Adrenal gland (tissue), 12 donors: ENCODE measurements around the gene PLEKHD1. TPM values are rescaled to one million over a fixed set of nuclear protein-coding genes. Genes with fewer than 3 reads are reported as not detected.

ENCODE experiments used
- DNase-seq, 7 donors: peaks; one replicate each; pipeline ENCODE4 v3.0.0-alpha.2; 2019 to 2020
- H3K27ac ChIP-seq, 5 donors: fragments of 200-600 bp; sonication (generic) in 4 of 5; 1 replicate in 3 of 5; 2 replicates in 2 of 5; pipeline versions ENCODE4 v1.5.1 to v1.8.0; 2016 to 2020; ENCODE audit warnings: mild to moderate bottlenecking in 1 of 5
- H3K27me3 ChIP-seq: fragments of 200-600 bp; 2 replicates; pipeline ENCODE4 v1.8.0; 2021
- H3K36me3 ChIP-seq, 2 donors: fragments of 200-600 bp; replicated peaks in 1 of 2; 1 replicate in 1 of 2; 2 replicates in 1 of 2; pipeline versions ENCODE4 v1.5.1 to v1.8.0; 2018 to 2022
- H3K4me1 ChIP-seq, 2 donors: fragments of 200-600 bp; replicated peaks in 1 of 2; 1 replicate in 1 of 2; 2 replicates in 1 of 2; pipeline versions ENCODE4 v1.5.1 to v1.8.0; 2018 to 2021
- H3K4me3 ChIP-seq, 4 donors: fragments of 200-600 bp; sonication (generic) in 3 of 4; one replicate each; pipeline ENCODE4 v1.5.1; 2016 to 2018
- H3K9me3 ChIP-seq, 3 donors: fragments of 200-600 bp; sonication (generic) in 1 of 3; replicated peaks in 1 of 3; 1 replicate in 2 of 3; 2 replicates in 1 of 3; pipeline versions ENCODE4 v1.5.1 to v1.8.0; 2016 to 2021
- POLR2A ChIP-seq, 2 donors: fragments of 450-650 bp; IDR thresholded peaks; one replicate each; pipeline ENCODE4 v1.6.1; 2017; ENCODE audit warnings: antibody characterized with exemption in 2 of 2, mild to moderate bottlenecking in 2 of 2, moderate library complexity in 1 of 2
- WGBS, 4 donors: extraction: QIAGEN DNeasy Blood & Tissue Kit in 2 of 4; methylation state at CpG; one replicate each; pipeline versions ENCODE4 v1.1.5 to v1.1.7; 2013 to 2017; 5-methylcytosine and 5-hydroxymethylcytosine counted together
- intact Hi-C, 2 donors: fragments of 100-400 bp; cut with DNase I; formaldehyde crosslinking; loops; one replicate each; pipeline versions ENCODE4 v1.14.1 to v1.15.0; 2022 to 2023
- polyA plus RNA-seq, 3 donors: library from polyadenylated mRNA; stranded (reverse); fragments of 200-250 nt in 2 of 3; fragments of 350-450 nt in 1 of 3; fragmentation: Illumina TruSeq in 1 of 3; extraction: RNeasy Lipid Tissue Mini Kit (QIAGEN cat#74804) in 1 of 3; gene quantifications; one replicate each; pipeline ENCODE4 v1.2.3, GENCODE V29; 2013 to 2014
- total RNA-seq, 9 donors: library from RNA; depleted of rRNA in 4 of 9; stranded (reverse); fragments of >200 nt in 4 of 9; fragments of 120-200 nt in 1 of 9; fragmentation: NEBNext Ultra II Directional in 1 of 9; extraction: Animal tissue kit (Norgen Biotek cat#: 25700) in 1 of 9; gene quantifications; one replicate each; pipeline versions ENCODE4 v1.1.0 to v1.2.4, GENCODE V29; 2013 to 2023
- TF ChIP-seq, protein P1 (sequence below), 6 experiments: fragments of 450-650 bp in 4 of 6; fragments of 200-600 bp in 2 of 6; sonication (generic) in 1 of 6; IDR thresholded peaks; 1 replicate in 5 of 6; 2 replicates in 1 of 6; pipeline versions ENCODE4 v1.5.1 to v1.8.0; 2016 to 2021; ENCODE audit warnings: antibody characterized with exemption in 6 of 6, mild to moderate bottlenecking in 2 of 6, moderate library complexity in 1 of 6
- donor health status: healthy with polysubstance abuse.
- donor health status: Bipolar disorder and iron deficiency.
- donor health status: DM: yes; HTN: yes; CAD: no.
- donor health status: DM: no; HTN: no; CAD: no.
- donor health status: DM: no; HTN: no; CAD: no.
- donor health status: DM: yes; HTN: yes; CAD: no.

PLEKHD1 gene
- total and polyA plus RNA-seq, 12 donors, result 0.04 to 0.25 (median 0.14) TPM; not detected in 3

DNA sequence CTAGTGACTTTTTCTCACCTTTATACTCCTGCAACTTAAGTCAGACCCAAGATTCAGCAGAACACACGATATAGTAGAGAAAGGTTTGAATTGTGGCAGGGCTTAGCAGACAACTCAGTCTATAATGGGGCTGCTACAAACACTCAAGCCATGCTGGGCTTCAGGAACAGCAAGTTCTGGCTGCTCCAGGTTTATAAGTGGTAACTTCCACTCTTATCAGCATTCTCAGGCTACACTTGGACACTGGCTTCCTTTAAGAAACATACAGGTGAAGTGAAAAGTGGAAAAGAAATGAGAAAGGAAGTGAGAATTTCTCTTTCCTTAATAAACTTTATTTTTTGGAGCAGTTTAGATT is 21.7 kb downstream of the PLEKHD1 start:
- H3K27me3 ChIP-seq, result no peaks in the 10 kb centered on the region
- WGBS, 4 donors, result 64 to 79% (median 70%) methylated on average over 1 of the region's 1 CpG

DNA sequence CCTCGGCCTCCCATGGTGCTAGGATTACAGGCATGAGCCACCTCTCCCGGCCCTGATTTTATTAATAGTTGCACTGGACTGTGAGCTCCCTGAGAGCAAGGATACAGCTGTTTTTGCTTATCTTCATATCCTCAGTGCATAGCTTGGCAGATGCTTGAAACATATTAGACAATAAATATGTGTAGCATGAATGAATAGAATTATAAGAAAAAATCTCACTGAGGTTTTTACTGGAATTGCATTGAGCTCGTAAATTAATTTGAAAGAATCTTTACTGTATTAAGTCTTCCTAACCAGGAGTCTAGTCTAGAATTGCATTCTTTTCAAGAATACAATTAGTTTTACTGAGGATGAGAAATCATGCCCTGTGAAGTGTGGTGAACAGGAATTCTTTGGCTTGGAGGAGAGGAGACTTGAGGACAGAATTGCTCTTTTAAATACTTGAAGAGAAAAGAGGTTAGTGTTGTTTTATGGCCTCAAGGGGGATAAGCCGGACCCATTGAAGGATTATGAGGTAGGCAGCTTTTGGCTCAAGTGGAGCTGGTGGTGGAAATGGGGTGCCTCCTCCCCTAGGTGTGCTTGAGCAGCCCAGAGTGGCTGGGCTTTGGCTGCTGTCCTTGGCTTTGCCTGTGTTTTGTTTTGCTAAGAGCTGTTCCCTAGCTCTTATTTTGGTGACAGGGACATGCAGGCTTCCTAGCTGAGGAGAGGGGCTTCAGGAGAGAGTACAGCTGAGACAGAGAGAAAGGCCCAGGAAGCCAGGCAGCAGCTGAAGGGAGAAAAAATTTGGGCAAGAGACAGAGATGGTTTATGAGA is 34.0 kb downstream of the PLEKHD1 start:
- no peak for TF ChIP-seq POLR2A (IDR thresholded peaks at IDR 0.05)
- TF ChIP-seq, protein P1, sequence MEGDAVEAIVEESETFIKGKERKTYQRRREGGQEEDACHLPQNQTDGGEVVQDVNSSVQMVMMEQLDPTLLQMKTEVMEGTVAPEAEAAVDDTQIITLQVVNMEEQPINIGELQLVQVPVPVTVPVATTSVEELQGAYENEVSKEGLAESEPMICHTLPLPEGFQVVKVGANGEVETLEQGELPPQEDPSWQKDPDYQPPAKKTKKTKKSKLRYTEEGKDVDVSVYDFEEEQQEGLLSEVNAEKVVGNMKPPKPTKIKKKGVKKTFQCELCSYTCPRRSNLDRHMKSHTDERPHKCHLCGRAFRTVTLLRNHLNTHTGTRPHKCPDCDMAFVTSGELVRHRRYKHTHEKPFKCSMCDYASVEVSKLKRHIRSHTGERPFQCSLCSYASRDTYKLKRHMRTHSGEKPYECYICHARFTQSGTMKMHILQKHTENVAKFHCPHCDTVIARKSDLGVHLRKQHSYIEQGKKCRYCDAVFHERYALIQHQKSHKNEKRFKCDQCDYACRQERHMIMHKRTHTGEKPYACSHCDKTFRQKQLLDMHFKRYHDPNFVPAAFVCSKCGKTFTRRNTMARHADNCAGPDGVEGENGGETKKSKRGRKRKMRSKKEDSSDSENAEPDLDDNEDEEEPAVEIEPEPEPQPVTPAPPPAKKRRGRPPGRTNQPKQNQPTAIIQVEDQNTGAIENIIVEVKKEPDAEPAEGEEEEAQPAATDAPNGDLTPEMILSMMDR (IDR thresholded peaks at IDR 0.05), result no peak
- Histone ChIP-seq H3K4me3 (no peak overlapping the region), H3K9me3 (no peaks in the 10 kb centered on the region), H3K4me1 (no peaks in the 10 kb centered on the region), H3K36me3 (no peaks in the 10 kb centered on the region), H3K27ac (no peak overlapping the region), H3K27me3 (no peaks in the 10 kb centered on the region)
- intact Hi-C loops, result no loop called here
- 61 to 69% (median 63%) methylated on average over 4 of the region's 4 CpGs for WGBS, 4 donors
- no peak for DNase-seq

More for the DNA sequence above, 21.7 kb downstream of the PLEKHD1 start:
- H3K36me3 ChIP-seq, result no peaks in the 10 kb centered on the region
- H3K4me1 ChIP-seq, result peaks cover 0 to 5% of the 10 kb centered on the region in 2 donors
- TF ChIP-seq, protein P1 (IDR thresholded peaks at IDR 0.05), result no peak
- TF ChIP-seq POLR2A (IDR thresholded peaks at IDR 0.05), result no peak
- H3K27ac ChIP-seq, result no peak overlapping the region
- no peaks in the 10 kb centered on the region for H3K9me3 ChIP-seq
- intact Hi-C loops, result no loop called here
- no peak for DNase-seq
- H3K4me3 ChIP-seq, result no peak overlapping the region

DNA sequence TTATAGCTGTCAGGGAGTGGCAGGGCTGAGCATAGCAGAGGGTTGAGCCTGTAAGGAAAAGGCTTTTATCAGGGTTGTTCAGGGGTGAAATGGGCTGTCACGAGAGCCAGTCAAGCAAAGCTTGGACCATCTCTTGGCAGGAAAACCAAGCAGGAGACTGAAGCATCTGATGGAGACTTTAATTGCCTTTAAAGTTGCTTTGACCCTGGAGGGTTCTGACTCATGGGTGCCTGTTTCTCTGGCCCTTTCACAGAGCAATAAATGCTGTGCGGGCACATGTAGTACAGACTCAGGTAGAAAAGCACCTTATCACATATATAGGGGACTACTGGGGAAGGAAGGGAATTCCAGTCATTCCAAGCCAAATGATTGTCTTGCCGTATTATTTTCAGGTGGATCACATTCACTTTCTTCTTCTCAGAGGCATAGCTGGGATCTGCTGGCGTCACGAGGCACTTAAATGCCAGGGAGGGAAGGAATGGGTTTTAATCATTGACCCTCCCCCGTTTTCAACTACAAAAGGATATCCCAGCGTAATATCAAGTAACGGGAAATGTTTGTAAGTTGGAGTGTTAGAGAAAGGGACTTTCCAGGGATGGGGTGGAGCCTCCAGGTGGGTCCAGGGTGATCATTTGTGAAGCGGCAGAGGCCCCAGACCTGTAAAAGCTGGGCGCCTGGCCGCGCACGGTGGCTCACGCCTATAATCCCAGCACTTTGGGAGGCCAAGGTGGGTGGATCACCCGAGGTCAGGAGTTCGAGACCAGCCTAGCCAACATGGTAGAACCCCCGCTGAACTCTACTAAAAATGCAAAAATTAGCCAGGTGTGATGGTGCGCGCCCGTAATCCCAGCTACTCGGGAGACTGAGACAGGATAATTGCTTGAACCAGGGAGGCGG is 34.9 kb downstream of the PLEKHD1 start:
- Histone ChIP-seq H3K4me3 (no peak overlapping the region), H3K9me3 (no peaks in the 10 kb centered on the region), H3K27ac (no peak overlapping the region), H3K36me3 (no peaks in the 10 kb centered on the region), H3K27me3 (no peaks in the 10 kb centered on the region), H3K4me1 (no peaks in the 10 kb centered on the region)
- no peak for DNase-seq
- TF ChIP-seq POLR2A (IDR thresholded peaks at IDR 0.05), result no peak
- TF ChIP-seq, protein P1 (IDR thresholded peaks at IDR 0.05), result no peak
- intact Hi-C loops, result no loop called here
- 76 to 84% (median 83%) methylated on average over 22 of the region's 22 CpGs for WGBS, 4 donors

DNA sequence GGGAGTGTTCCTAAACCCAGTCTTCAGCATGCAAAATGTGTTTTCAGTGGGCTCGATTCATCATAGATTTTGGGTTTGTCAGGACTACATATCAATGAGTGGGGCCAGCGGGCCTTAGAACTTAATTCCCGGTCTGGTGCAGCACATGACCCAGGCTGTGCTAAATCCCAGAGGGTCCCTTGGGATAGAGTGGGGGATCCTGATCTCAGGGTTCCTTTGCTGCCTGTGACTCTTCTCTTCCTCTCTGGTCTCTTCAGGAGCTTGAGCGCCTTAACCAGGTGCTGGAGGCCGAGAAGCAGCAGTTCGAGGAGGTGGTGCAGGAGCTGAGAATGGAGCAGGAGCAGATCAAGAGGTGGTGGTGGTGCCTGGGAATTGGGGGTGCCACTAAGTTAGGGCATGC is 37.5 kb downstream of the PLEKHD1 start:
- no peaks in the 10 kb centered on the region for H3K36me3 ChIP-seq
- no peaks in the 10 kb centered on the region for H3K9me3 ChIP-seq
- H3K27ac ChIP-seq, result no peak overlapping the region
- intact Hi-C loops, result no loop called here
- H3K27me3 ChIP-seq, result no peaks in the 10 kb centered on the region
- H3K4me3 ChIP-seq, result no peak overlapping the region
- no peaks in the 10 kb centered on the region for H3K4me1 ChIP-seq
- 83 to 100% (median 96%) methylated on average over 3 to 6 of the region's 6 CpGs for WGBS, 4 donors
- TF ChIP-seq POLR2A (IDR thresholded peaks at IDR 0.05), result no peak
- TF ChIP-seq, protein P1 (IDR thresholded peaks at IDR 0.05), result no peak
- DNase-seq, result no peak
